ENCODE data around the gene TNFRSF25.
"Not testable (repeated sequence)": the region's sequence is repeated elsewhere in the genome, so short reads cannot be mapped to it uniquely, and the experiment has no call there.

TNFRSF25 gene

DNA sequence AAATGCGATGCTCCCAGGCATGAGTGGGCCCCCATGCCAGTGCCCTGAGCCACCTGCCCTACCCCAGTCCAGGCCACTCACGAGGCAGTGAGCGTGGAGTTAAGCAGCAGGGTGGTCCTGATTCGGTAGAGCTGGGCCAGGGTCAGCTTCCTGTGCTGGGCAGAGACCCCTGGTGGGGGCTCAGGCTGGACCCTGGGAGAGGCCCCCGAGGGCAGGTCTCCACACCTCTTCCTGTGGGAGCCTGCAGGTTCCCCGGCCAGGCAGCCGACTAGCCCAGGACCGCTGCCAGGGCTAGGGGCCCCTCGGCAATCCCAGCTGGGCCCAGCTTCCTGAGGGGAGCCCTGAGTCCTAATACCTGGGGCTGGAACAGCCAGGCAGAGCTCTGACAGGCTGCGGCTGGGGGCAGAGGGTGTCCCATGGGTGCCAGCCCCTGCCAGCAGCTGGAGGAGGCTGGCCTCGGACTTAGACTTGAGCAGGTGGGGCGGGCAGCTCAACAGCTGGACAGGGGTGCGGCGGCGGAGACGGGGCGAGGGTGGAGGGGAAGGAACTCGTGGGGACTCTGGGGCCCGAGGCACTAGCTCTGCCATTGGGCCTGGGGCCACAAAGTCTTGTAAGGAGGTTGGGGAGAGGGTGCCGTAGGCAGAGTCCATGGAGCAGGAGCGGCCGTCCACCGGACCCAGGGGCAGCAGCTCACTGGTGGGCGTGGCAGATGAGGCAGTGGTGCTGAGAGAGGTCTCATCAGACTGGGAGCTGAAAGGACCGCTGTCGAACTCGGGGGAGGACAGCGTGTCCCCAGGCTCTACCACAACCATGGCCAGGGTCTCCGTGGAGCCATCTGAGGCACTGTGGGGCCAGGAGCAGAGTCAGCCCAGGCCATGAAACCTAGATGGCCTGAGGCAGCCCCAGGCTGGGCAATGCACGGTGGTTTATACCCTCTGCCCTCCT is 2.0 kb upstream of the TNFRSF25 start:
- DNase-seq: no peak

- DNase-seq: no peak
Observed at GRCh38 chr1:6467224-6467623, 1.3 kb upstream of the TNFRSF25 start.

- DNase-seq: no peak
Observed at GRCh38 chr1:6466751-6467150, 778 bp upstream of the TNFRSF25 start.

DNA sequence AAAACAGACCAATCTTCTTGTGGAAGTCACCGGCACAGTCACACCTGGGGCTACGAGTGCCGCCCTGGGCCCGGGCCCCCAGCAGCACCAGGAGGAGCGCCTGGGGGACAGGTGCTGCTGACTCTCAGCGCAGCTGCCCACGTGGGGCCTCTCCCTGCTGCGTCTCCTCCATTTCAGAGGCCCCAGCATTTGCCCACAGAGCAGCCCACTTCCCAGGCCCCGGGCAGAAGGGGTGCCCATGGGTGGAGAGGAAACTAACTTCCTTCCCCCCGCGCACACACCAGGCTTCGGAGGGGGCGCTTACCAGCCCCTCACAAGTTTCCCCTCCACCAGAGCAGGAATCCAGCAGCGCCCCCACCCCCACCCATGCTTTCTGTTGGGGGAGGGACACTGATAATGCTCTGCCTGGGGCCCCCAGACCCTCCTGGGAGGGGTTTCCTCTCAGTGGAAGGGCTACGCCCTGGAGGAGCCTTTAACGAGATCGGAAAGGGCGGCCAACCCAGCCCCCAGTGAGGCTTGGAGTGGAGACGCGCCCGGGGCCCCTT is 440 bp downstream of the TNFRSF25 start:
- no peak for DNase-seq

- DNase-seq: no peak
Observed at GRCh38 chr1:6464915-6465314, 1.1 kb downstream of the TNFRSF25 start.

DNA sequence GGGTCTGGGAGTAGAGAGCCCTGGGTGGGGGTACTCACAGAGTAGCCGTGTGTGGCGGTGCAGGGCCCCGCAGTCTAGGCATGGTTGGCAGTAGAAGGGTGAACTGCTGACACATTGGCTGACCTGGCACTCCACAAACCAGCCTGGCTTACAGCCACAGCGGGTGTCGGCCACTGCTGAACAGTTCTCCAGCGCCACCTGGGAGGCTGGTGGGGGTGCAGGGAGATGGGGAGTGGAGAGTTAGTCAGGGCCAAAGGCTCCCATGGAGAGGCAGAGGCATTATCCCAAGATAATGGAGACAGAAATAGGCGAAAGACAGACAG is 1.5 kb downstream of the TNFRSF25 start:
- no peak for DNase-seq

DNA sequence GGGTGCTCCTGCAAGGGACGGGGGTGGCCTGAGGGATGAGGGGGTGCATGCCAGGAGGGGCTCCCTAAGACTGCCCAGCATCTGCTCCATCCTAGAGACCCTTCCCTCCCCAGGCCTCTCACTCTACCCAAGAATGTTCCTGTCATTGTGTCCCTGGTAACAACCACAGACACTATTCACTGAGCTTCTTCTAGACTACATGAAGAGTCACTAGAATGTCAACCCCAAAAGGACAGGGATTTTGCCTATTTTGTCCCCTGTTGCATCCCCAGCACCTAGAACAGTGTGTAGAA is 2.9 kb downstream of the TNFRSF25 start:
- DNase-seq: no peak

- DNase-seq: no peak
Observed at GRCh38 chr1:6462412-6463119, 3.4 kb downstream of the TNFRSF25 start.

- no peak for DNase-seq
Observed at GRCh38 chr1:6461538-6462411, 4.2 kb downstream of the TNFRSF25 start.

DNA sequence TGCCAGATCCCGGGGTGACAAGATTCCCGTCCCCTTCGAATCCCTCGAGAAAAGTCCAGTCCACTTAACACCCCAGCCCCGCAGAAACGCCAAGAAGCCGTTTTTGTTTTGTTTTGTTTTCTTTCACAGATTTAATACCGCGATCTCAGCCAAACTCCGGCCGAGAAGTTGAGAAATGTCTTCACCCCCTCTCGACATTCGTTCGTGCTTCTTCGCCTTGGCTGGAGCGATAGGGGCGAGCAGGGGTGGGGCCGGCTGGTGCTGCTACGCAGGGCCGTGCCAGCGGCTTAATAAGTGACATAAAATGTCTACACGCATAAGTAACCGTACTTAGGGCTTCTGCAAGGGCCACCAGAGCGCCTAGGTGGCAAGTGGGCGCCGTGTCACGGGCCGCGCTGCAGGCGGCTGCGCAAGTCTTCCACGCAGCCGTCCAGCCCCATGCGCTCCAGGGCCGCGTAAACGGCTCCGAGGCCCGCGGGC is 4.9 kb downstream of the TNFRSF25 start:
- DNase-seq: no peak

DNA sequence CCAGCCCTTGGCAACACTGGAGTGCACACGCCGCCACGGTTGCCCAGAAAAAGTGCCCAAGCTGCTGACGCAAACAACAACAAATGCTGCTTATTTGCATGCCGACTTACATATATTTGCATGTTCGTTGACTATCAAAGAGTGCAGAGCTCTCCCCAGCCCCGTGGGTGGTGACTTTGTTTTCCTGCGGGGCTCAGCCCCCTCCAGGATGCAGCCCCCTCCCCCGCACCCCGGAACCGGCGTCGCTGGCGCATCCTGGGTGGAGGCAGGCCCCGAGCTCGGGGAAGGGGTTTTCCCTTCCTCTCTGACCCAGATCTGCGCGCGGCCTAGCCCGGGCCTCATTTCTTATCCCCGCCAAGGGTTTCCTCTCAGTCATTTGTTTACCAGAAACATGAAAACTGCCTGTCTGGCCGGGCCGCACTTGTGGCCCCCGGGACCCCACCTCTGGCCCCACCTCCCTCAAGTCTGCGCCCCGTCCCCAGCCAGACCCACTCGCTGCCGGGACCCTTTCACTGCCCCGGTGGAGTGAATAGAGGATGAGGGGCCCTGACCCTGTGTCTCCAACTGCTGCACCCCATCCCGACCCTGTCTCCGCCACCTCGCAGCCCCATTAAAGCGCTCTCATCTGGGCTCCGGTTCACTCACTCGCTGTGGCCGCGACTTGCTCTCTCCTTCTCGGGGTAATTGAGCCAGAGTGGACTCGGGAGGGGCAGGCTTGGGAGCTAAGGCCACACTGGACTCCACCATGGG is 5.5 kb downstream of the TNFRSF25 start:
- peak; percentile 84 for DNase-seq

- peak; percentile 20 for DNase-seq
Observed at GRCh38 chr1:6459850-6460265, 6.1 kb downstream of the TNFRSF25 start.

- DNase-seq: no peak
Observed at GRCh38 chr1:6456800-6457466, 9.0 kb downstream of the TNFRSF25 start.

- not testable (repeated sequence) for DNase-seq
Observed at GRCh38 chr1:6455752-6456520, 10.0 kb downstream of the TNFRSF25 start.

- no peak for DNase-seq
Observed at GRCh38 chr1:6454856-6455751, 10.9 kb downstream of the TNFRSF25 start.

- DNase-seq: not testable (repeated sequence)
Observed at GRCh38 chr1:6453895-6454855, 11.8 kb downstream of the TNFRSF25 start.

DNA sequence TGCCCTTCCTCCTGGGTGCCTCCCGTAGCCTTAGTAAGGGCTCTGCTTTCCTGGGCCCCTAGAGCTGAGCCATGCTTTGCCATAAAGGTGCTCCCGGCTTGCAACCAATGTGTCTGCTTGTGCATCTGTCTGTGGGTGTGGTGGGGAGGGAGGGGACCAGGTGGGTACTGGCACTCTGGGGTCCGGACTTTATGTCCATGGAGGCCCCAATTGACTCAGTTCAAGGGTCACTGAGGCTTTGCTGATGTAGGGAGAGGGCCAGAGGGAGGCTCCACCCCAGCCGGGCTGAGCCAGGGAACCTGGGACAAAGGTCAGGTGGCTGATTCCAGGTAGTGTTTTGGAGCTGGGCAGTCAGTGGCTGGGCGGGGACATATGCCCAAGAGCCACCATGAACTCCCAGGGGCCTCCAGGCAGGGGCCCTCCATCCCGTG is 15.0 kb downstream of the TNFRSF25 start:
- no peak for DNase-seq

GRCh38 chr1:6450486-6450885 is 15.5 kb downstream of the TNFRSF25 start:
- DNase-seq: not testable (repeated sequence)
